ENCODE measurements around the gene BOC. TPM values are rescaled to one million over a fixed set of nuclear protein-coding genes. Genes with fewer than 3 reads are reported as not detected.

BOC gene
- total and polyA plus RNA-seq, 2 of the 4 experiments (the other 2 are of a cell fraction) = 6.8 to 15.2 TPM

GRCh38 chr3:113251817-113252216, 40.5 kb downstream of the BOC start:
- Histone ChIP-seq H4K8ac (ENCODE audit: low read depth in 2 of 2, low read length in 2 of 2) (no peak overlapping the region), H3K36me3 (ENCODE audit: control insufficient read depth, insufficient read depth, low read length) (peaks cover 28% of the 10 kb centered on the region), H3K18ac (ENCODE audit: low read depth, low read length) (no peak overlapping the region), H4K20me1 (ENCODE audit: insufficient read depth, low read length) (peaks cover 3% of the 10 kb centered on the region; the same call in 1 of the 2 replicates), H3K23ac (ENCODE audit: low read depth, low read length) (no peak overlapping the region), H3K4me3 (ENCODE audit: insufficient read depth, low read depth, low read length) (no peak overlapping the region), H3K56ac (ENCODE audit: extremely low read depth, insufficient read depth, low read length) (no peak overlapping the region), H3K4ac (ENCODE audit: low read depth, low read length) (no peak overlapping the region), H3K4me1 (ENCODE audit: control insufficient read depth, insufficient read depth, low read length) (peaks cover 9% of the 10 kb centered on the region; the same call in 1 of the 2 replicates), H2BK120ac (ENCODE audit: low read depth, low read length) (no peak overlapping the region), H2BK20ac (ENCODE audit: low read depth, low read length) (no peak overlapping the region), H3K27me3 (ENCODE audit: control insufficient read depth, insufficient read depth, low read length) (no peaks in the 10 kb centered on the region), H3K9me1 (ENCODE audit: insufficient read depth, low read length) (peaks cover 16% of the 10 kb centered on the region), H2BK15ac (ENCODE audit: low read depth, low read length) (no peak overlapping the region), H3K27ac (ENCODE audit: insufficient read depth, low read length) (no peak overlapping the region), H2AK9ac (replicated peaks; ENCODE audit: low read depth, low read length, poor library complexity) (no peak overlapping the region), H3K9me3 (ENCODE audit: control insufficient read depth, insufficient read depth, low read length) (no peaks in the 10 kb centered on the region), H3K4me2 (ENCODE audit: low read depth, low read length) (no peak overlapping the region), H2BK5ac (ENCODE audit: low read depth, low read length, poor library complexity, severe bottlenecking) (no peak overlapping the region), H3K9ac (ENCODE audit: low read depth, low read length) (no peak overlapping the region), H2AFZ (replicated peaks; ENCODE audit: low read length, poor library complexity) (no peak overlapping the region), H2AK5ac (ENCODE audit: low read depth, low read length) (no peak overlapping the region), H4K5ac (ENCODE audit: low read depth, low read length) (no peak overlapping the region), H3K14ac (replicated peaks; ENCODE audit: low read depth, low read length) (no peak overlapping the region), H3K79me1 (ENCODE audit: low read depth in 1 of 2, low read length in 2 of 2) (no peaks in the 10 kb centered on the region), H4K91ac (ENCODE audit: insufficient read depth, low read depth, low read length) (no peak overlapping the region)
- CTCF ChIA-PET = no interaction called here
- POLR2A ChIA-PET (ENCODE audit: unreplicated experiment) = no interaction called here
- no peak for DNase-seq
- 88% methylated on average over 3 of the region's 4 CpGs; no CpG with 5 or more reads in 1 of the 2 experiments for WGBS, 2 experiments (ENCODE audit: extremely low coverage in 2 of 2, insufficient read length in 1 of 2)
- ATAC-seq (ENCODE audit: low read depth) = no peak
- in situ Hi-C loops (cut with MboI; ENCODE audit: low sequenced_read_pairs) = no loop called here
- BruUV-seq (replicated peaks) = no TSS peak
- dilution Hi-C loops (cut with HindIII; ENCODE audit: low sequenced_read_pairs, unreplicated experiment) = no loop called here
- intact Hi-C loops (cut with micrococcal nuclease) = no loop called here
- no peak for TF ChIP-seq RFX5 (IDR thresholded peaks at IDR 0.05; ENCODE audit: low read depth, low read length)
- TF ChIP-seq, protein P1, sequence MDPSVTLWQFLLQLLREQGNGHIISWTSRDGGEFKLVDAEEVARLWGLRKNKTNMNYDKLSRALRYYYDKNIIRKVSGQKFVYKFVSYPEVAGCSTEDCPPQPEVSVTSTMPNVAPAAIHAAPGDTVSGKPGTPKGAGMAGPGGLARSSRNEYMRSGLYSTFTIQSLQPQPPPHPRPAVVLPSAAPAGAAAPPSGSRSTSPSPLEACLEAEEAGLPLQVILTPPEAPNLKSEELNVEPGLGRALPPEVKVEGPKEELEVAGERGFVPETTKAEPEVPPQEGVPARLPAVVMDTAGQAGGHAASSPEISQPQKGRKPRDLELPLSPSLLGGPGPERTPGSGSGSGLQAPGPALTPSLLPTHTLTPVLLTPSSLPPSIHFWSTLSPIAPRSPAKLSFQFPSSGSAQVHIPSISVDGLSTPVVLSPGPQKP (IDR thresholded peaks at IDR 0.05; ENCODE audit: borderline replicate concordance, low read depth, low read length) = no peak
- TF ChIP-seq SMC3 (IDR thresholded peaks at IDR 0.05; ENCODE audit: low read depth, low read length) = no peak
- no peak for TF ChIP-seq RAD21 (IDR thresholded peaks at IDR 0.05; ENCODE audit: low read length)
- no peak for TF ChIP-seq RCOR1 (IDR thresholded peaks at IDR 0.05; ENCODE audit: insufficient replicate concordance, low read length)
- no peak for TF ChIP-seq NFE2L2 (IDR thresholded peaks at IDR 0.05; ENCODE audit: low read depth, low read length)
- no peak for TF ChIP-seq POLR2A (IDR thresholded peaks at IDR 0.05; ENCODE audit: low read depth, low read length)
- TF ChIP-seq MXI1 (IDR thresholded peaks at IDR 0.05; ENCODE audit: borderline replicate concordance, low read depth, low read length) = no peak
- TF ChIP-seq CTCF (conservative IDR thresholded peaks at IDR 0.05; ENCODE audit: low read depth, low read length) = no peak
- no peak for TF ChIP-seq BHLHE40 (IDR thresholded peaks at IDR 0.05; ENCODE audit: low read depth, low read length)
- TF ChIP-seq CHD1 (IDR thresholded peaks at IDR 0.05; ENCODE audit: low read depth, low read length) = no peak
- TF ChIP-seq MAFK (IDR thresholded peaks at IDR 0.05; ENCODE audit: low read depth, low read length) = no peak
- no peak for TF ChIP-seq MAZ (IDR thresholded peaks at IDR 0.05; ENCODE audit: borderline replicate concordance, low read depth, low read length)
- no peak for TF ChIP-seq CEBPB (IDR thresholded peaks at IDR 0.05; ENCODE audit: low read depth, low read length)
- no peak for TF ChIP-seq FOS (IDR thresholded peaks at IDR 0.05; ENCODE audit: low read depth, low read length)
- TF ChIP-seq, protein P2, sequence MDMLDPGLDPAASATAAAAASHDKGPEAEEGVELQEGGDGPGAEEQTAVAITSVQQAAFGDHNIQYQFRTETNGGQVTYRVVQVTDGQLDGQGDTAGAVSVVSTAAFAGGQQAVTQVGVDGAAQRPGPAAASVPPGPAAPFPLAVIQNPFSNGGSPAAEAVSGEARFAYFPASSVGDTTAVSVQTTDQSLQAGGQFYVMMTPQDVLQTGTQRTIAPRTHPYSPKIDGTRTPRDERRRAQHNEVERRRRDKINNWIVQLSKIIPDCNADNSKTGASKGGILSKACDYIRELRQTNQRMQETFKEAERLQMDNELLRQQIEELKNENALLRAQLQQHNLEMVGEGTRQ (IDR thresholded peaks at IDR 0.05; ENCODE audit: low read depth, low read length) = no peak
